Stimulated activated CD8-positive, alpha-beta memory T cell treated with anti-CD3 and anti-CD28 coated beads, Interleukin-7, amount 100 ng/mL, for 4 hours (primary cell): ENCODE results near the gene SDCBP2.
A peak's percentile ranks its signal among the peaks of the same experiment; 100 is the strongest.

Experiments used
- DNase-seq, 2 donors: peaks; one replicate each; pipeline ENCODE4 v3.0.0-alpha.2; 2020; ENCODE audit warnings: low read depth in 2 of 2

Gene SDCBP2

DNA sequence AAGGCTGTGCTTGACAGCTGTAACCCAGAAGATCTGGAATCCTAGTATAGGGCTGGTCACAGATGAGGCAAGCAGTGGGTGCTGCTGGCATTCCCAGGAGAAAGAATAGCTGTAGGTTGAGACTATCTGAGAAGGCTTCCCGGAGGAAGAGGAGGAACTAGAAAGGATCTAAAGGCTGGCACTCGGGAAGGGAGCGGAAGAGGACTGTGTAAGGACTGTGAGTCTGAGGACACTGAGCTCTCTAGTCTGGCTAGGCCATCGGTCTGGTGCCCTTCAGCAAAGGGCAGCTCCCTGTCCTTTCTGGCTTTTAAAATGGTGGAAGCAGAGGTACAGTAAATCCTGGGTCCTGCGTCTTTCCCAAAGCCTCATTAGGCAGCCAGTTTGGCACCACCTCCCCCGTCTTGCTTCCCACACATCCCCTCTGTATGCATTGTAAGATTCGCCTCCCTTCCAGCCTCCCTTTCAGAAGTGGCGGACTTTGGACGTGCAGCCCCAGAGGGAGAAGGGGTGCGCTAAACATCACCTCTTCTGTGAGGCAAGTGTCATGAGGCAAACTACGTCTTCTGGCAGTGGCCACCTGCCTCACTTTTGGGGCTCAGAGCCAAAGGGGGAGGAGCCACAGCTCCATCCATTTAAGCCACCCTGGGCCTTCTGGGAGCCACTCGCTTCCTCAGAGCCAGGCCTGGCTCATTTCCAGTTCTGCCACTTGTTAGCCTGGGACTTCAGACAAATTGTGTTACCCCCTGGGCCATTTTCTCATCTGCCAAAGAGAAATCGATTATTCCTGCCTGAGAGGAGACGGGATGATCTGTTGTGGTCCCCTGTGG is 54.2 kb downstream of the SDCBP2 start:
- DNase-seq, result no peak

DNA sequence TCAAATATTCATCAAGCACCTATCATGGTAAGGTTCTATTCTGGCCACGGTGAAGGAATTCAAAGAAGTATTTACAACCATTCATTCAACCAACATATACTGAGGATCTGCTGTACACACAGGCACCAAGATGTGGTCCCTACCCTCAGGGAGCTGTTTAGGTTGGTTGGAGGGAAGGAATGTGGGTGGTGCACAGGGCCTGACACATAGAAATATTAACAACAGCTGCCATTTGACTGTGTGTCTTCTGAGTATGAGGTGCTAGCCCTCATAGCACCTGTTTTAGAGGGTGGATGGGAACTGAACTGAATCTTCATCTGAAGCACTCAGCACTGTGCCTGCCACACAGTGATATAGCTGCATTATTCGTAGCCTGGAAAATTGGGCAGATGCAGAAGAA is 55.6 kb downstream of the SDCBP2 start:
- DNase-seq, result no peak

DNA sequence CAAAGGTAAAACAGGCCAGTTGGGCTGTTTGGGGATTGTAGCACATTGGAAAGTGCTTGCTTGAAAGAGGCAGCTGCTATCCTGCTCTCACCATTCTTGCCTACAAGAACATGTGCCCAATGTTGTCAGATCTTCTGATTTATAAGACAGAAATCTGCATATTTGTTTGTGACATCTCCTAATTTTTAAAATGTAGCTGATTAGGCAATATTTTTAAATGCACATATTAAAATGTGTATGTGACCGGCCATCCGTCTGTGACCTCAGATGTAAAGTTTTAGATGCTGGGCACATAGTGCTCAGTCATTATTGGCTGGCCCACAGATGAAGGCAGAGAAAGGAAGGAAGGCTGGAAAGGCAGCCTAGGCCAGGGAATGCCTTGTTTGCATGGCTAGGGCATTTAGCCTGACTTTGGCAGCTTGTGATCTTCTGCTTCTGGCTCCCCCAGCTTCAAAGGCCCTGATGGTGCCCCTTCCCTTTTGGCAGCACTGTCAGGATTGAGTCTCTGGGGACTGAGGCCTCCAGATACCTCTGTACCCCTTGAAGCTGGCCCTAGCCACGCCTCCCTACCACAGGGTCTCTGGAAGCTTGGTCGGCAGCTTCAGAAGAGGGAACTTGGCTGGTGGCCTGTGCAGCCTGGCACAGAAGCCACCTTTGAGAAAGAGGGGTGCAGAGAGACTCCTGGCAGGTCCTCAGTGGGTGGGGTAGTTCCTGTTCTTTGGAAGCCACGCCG is 56.4 kb downstream of the SDCBP2 start:
- no peak for DNase-seq

DNA sequence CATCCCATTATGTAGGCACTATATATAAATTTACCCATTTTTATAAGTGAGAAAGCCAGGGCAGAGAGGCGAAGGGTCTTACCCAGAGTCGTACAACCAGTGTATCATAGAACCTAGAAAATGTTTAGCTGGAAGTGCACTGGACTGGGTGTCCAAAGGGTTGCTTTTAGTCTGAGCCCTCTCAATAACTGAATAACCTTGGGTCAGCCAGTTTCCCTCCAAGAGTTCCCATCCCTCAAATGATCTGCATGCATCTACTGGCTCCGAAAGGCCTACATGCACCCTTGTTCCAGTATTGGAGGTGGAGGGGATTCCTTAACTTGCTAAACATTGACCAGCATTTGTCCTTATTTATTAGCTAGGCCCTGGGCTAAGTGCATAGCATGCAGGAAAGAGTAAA is 59.1 kb downstream of the SDCBP2 start:
- no peak for DNase-seq

DNA sequence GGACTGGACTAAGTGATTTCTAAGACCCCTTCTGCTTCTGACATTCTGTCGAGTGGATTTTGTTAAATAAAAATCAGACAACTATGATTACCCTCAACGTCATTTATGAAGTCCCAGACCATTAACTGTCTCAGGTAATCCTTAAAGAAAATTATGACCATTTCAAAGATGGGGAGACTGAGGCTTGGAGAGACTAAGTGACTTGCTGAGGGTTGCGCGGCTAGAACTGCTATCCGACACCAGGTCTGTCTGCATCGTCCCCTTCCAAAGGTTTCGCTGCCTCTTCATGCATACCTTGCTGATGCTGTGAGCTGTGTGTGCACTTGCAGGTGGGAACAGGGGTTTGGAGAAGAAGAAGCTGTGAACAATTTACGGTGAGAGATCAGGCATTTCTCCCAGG is 59.7 kb downstream of the SDCBP2 start:
- DNase-seq, result no peak

DNA sequence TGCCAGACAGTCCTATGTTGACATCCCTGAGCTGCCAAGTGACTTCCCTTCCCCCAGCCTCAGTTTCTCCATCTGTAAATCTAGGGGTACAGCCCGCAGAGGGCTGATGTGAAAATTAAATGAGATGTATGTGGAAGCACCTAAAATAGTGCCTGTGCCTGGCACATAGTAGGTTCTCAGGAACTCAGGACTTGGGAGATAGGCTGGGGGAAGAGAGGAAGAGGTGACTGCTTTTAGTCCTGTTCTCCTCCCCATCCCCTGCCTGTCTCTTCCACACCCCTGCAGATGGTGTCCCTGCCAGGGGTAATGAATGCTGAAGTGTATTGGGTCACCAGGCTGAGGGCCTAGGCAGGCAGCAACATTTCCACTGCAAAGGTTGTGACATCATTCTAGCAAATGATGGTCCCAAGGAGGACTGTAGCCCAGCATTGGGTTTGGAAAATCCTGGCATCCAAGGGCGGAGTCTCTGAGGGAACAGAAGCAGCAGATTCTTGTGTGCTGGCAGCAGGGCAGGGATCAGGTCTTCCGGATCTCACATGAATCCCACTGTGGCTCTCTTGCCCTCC is 61.0 kb downstream of the SDCBP2 start:
- DNase-seq, result no peak

DNA sequence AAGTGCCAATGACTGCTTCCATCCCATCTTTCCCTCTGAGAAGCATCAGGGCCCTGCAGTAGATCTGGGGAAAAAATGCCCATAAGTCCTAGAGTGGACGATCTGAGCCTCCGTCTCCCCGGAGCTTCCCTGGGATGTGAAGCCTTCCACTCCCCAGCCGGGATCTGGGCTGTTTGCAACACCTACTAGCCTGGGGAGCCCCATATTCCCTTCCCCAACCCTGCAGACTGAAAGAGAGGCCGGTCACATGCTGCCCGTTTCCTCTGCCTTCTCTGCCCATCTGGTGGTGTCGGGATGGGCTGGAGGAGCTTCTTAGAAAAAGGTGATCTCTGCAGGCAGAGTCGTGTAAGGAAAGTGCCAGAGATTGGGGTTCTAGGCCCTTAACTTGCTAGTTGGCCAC is 61.8 kb downstream of the SDCBP2 start:
- DNase-seq, result no peak

DNA sequence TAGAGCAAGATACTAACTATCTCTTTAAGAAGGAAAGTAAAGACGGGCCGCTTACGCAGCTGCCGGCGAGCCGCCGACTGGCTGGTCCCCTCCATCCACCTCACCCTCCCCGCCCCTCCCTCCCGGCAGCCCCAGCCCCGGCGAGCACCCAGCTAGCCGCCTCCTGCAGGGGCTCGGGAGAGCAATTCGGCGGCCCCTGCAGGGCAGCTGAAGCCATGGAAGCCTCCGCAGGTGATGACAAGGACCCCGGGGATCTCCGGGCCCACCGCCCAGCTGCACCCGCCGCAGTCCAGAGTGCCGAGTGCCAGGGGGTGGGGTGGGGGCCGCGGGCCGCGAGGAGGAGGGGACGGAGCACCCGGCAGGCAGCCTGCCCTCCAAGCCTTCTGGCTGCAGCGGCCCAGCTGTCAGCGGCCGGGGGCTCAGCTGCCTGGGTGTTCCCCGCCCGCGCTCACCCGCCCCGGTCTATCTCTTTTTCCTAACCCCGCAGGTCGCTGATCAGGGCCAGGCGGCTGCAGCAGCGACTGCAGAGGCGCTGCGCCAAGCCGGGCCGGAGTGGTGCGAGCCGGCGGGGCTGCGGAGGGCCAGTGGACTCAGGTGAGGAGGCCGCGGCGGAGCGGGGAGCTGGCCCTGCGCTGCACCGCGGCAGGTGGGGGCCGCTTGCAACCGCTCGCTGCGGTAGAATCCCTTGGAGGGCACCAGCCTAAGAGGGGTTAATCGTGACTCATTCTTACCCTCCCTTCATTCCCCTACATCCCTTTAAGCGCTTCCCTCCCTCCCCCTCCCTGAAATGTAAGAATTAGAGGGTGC is 62.6 kb downstream of the SDCBP2 start, which contains the start of gene SNPH:
Gene SNPH (plus strand): TSS at position 128 of the 807 bp plus-strand sequence. CDS start 29,946 bp downstream, outside the sequence.
- peak; percentile 35 to 68 for DNase-seq

DNA sequence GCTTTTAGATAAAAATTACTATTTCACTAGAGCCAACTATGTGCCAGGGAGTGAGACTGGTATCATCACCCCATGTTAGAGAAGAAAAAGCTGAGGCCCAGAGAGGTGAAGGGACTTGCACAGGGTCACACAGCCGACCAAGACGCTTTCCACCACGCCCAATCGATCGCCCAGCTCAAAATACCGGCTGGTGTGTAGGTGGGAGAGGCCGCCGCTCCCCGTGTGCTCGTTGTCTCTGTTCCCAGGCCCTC is 63.1 kb downstream of the SDCBP2 start:
- no peak for DNase-seq

DNA sequence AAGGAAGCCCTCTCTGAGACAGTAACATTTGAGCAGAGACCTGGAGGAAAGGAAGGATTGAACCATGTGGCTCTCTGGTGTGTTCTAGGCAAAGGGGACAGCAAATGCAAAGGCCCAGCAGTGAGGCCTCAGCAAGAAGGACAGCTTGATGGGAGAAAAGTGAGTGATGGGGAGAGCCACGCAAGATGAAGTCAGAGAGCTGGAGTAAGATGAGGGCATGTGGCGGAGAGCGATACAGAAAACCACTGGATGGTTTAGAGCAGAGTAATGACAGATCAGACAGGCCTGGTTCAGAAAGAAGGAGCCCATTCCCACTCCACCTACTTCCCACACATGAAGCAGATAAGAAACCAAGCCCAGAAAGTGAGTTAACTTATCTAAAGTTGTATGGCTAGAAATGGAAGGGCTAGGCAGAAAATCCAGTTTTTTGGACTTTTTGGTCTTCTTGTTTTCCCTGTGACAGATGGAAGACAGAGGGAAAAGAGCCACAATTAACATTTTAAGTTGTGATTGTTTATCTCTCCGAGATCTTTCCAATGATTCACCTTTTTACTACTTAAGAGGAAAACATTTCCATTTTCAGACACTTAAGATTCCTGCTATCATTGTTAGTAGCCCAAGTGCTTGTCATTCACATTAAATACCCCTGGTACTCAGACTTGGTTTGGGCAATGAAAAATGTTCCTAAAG is 63.6 kb downstream of the SDCBP2 start:
- DNase-seq, result no peak

DNA sequence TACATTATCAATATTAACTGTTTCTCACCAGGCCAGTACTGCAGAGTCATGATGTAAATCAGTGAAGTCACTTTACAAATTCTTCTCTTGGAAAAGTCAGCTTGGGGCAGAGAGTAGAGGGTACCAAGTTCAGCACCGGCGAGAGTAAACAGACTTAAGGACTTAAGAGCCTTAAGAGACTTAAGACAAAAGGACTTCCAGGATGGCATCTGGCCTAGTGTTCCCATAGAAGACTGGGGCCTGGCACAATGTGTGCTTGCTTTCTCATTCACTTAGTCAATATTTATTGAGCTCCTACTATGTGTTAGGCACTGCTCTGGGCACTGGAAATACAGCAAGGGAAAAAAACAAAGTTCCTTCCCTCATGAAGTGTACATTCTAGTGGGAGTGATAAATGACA is 64.2 kb downstream of the SDCBP2 start:
- DNase-seq, result no peak

DNA sequence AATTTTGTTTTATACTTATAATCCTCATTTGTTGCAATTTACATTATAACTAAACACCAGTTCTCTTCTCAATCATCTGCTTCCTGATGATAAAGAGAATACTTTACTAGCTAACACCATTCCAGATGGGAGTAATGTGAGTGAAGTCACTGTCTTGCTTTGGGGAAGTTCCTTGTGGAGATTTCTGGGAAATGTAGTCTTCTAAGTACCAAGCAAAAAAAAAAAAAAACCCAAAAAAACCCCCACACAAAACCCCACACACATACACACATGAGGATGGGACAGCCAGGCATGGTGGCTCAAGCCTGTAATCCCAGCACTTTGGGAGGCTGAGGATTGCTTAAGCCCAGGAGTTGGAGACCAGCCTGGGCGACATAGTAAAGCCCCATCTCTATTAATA is 65.1 kb downstream of the SDCBP2 start:
- no peak for DNase-seq
